ENCODE measurements around the gene S100A1.
"Not testable (repeated sequence)": the region's sequence is repeated elsewhere in the genome, so short reads cannot be mapped to it uniquely, and the experiment has no call there.

Gene S100A1

DNA sequence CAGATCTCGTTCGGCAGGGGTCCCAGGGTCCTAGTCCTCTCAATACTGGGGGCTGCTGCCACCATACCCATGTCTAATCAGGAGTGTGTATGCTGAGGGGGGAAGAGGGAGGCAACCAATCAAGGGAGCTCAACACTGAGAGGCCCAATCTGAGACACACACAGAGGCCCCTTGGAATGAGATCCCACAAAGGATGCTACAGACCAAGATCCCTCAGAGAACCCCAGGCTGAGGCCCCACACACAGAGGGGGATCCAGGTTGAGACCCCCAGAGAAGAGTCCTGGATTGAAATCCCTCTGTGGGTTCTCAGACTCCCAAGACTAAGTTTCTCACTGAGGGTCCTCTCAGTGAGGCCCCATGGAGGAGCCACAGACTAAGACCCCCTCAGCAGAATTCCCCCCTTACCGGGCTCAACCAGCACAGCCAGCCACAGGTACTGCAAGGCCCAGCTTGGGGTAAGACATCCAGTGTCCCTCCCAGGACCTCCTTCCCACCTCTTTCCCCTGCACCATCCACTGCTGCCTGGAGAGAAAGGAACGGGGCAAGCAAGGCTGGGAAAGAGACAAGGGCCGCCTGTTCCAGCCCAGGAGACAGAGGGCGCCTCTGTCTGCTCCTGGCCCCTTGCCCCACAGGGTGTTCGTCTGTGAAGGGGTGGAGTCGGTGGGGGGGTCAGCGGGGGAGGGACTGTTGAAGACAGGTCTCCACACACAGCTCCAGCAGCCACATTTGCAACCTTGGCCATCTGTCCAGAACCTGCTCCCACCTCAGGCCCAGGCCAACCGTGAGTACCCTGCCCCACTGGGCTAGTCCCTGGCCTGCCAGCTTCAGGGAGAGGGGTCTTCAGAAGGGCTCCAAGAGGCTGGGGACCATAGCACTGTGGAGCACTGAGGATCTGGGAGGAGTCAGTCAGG lies at the start of gene S100A1:
Gene S100A1, plus strand, starts transcription at position 720 of the 912 bp plus-strand sequence. CDS start 2,088 bp downstream, outside the sequence.
- in situ Hi-C loops (cut with MboI; ENCODE audit: low sequenced_read_pairs), result no loop called here

DNA sequence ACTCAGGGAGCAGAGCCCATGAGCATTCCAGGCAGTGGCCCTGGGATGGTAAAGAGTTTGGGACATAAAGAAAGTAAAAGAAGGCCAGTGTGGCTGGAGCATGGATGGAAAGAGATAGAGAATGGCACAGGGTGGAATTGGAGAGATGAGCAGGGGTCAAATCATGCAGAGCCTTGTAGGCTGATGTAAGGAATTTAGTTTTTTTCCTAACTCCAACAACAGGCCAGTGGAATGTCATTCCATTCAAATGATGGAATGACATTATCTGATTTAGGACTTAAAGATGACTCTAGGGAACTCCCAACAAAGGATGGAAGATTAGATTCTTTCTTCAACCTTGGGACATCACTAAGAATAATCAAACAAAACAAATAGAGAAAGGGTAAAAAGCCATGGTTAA lies 49.7 kb upstream of the S100A1 start:
- in situ Hi-C loops (cut with MboI; ENCODE audit: low sequenced_read_pairs), result no loop called here

- in situ Hi-C loops (cut with MboI; ENCODE audit: low sequenced_read_pairs), result no loop called here
Observed at GRCh38 chr1:153578936-153579335, 49.3 kb upstream of the S100A1 start.

GRCh38 chr1:153582836-153583235 lies 45.4 kb upstream of the S100A1 start:
- in situ Hi-C loops (cut with MboI; ENCODE audit: low sequenced_read_pairs), result not testable (repeated sequence)

DNA sequence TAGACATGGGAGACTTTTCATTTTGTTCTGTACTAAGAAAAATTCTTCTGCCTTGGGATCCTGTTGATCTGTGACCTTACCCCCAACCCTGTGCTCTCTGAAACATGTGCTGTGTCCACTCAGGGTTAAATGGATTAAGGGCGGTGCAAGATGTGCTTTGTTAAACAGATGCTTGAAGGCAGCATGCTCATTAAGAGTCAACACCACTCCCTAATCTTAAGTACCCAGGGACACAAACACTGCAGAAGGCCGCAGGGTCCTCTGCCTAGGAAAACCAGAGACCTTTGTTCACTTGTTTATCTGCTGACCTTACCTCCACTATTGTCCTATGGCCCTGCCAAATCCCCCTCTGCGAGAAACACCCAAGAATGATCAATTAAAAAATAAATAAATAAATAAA lies 44.7 kb upstream of the S100A1 start:
- in situ Hi-C loops (cut with MboI; ENCODE audit: low sequenced_read_pairs), result not testable (repeated sequence)

DNA sequence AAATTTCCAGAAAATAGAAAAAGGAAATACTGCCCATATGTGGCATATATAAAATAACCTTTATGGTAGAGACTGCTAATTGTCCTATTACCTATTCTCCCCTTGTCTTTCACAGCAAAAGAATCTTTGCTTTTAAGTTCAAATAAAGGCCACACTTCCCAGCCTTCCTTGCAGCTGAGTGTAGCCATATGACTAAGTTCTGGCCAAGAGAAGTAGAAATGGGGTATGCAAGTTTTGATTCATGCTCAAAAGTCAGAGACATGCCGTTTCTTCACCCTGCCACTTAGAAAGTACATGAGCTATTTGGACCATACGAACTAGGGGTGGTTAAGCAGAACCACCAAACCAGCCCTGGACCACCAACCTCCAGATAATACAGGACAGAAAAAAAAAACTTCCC lies 44.3 kb upstream of the S100A1 start:
- in situ Hi-C loops (cut with MboI; ENCODE audit: low sequenced_read_pairs), result no loop called here

GRCh38 chr1:153585006-153585405 lies 43.2 kb upstream of the S100A1 start:
- in situ Hi-C loops (cut with MboI; ENCODE audit: low sequenced_read_pairs), result no loop called here

DNA sequence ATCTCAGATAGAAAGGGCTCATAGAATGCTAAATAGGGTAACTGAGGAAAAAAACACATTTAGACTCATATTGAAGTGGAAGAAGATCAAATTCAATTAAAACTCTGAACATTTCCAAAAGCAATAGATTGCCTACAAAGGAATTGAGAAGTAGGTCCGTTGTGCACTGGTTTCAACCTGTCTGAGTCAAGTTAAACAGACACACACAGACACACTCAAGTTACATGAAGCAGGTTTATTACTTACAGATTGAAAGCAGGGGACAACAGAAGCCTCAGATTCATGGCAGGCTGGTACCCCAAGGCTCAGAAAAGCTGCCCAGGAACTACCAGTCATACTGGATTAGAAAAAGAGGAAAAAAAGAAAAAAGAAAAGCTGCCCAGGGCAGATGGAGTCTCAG lies 41.9 kb upstream of the S100A1 start:
- in situ Hi-C loops (cut with MboI; ENCODE audit: low sequenced_read_pairs), result no loop called here

- in situ Hi-C loops (cut with MboI; ENCODE audit: low sequenced_read_pairs), result no loop called here
Observed at GRCh38 chr1:153587314-153587713, 40.9 kb upstream of the S100A1 start.

DNA sequence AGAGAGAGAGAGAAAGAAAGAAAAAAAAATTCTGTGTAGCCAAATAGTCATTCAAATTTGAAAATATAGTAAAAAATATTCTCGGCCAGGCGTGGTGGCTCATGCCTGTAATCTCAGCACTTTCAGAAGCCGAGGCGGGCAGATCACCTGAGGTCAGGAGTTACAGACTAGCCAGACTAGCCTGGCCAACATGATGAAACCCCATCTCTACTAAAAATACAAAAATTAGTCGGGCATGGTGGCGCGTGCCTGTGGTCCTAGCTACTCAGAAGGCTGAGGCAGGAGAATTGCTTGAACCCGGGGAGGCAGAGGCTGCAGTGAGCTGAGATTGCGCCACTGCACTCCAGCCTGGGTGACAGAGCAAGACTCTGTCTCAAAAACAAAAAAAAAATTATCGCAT lies 40.2 kb upstream of the S100A1 start:
- in situ Hi-C loops (cut with MboI; ENCODE audit: low sequenced_read_pairs), result not testable (repeated sequence)

DNA sequence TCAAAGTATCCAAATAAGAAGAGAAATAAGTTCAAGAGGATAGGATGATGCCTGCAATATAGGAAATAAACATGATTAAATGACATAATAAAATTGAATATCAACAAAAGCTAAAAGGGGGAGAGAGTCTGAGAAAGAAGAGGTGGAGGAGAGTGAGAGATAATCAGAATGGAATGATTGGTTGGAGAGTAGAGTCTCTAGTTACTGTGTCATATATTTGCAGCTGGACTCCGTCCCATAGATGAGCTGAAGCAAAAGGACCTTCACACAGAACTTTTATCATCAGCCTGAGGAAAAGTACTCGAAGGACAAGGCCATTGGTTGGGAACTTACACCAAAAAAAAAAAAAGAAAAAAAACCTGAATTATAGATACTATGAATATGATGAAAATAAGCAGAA lies 39.8 kb upstream of the S100A1 start:
- in situ Hi-C loops (cut with MboI; ENCODE audit: low sequenced_read_pairs), result no loop called here

- in situ Hi-C loops (cut with MboI; ENCODE audit: low sequenced_read_pairs), result no loop called here
Observed at GRCh38 chr1:153592748-153593147, 35.5 kb upstream of the S100A1 start.

DNA sequence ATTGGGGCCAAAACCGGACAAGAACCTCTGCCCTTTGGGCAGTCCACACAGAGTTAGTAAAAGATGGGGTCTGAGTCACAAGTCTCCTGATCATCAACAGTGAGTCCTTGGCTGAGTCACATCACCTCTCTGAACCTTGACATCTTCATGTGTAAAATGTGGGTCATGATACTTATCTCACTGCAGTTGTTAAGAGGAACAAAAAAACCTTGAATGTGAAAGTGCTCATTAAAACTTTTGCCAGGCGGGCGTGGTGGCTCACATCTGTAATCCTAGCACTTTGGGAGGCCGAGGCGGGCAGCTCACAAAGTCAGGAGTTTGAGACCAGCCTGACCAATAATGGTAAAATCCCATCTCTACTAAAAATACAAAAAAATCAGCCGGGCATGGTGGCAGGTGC lies 31.0 kb upstream of the S100A1 start:
- in situ Hi-C loops (cut with MboI; ENCODE audit: low sequenced_read_pairs), result no loop called here

GRCh38 chr1:153598309-153599172 lies 29.7 kb upstream of the S100A1 start:
- in situ Hi-C loops (cut with MboI; ENCODE audit: low sequenced_read_pairs), result no loop called here

DNA sequence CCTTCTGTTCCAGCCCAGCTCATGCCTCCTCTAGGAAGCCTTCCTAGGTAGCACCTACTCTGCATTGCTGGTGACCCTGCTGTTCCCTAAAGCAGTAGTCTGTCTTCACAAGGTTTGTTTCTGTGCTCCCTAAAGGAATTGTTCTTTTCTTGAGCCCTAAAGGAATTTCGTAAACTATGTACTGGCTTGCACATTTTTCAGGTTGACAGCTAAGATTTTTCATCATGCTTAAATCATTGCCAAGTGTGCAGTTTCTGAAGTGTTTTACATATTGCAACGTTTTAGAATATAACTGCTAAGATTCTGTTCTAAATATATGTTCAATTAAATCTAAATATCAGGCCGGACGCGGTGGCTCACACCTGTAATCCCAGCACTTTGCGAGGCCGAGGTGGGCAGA lies 28.4 kb upstream of the S100A1 start:
- in situ Hi-C loops (cut with MboI; ENCODE audit: low sequenced_read_pairs), result no loop called here

DNA sequence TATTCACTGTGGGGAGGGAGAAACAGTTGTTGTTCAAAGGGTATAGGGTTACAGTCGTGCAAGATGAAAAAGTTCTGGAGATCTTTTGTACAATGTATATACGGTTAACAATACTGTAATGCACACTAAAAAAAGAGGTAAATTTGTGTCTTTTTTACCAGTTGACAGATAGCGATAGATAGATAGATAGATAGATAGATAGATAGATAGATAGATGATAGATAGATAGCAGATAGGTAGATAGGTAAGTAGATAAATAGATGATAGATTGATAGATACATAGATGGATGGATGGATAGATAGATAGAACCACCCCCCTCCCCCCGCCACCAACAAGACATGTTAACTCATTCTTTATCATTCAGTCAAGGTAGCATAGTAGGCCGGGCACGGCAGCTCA lies 25.5 kb upstream of the S100A1 start:
- in situ Hi-C loops (cut with MboI; ENCODE audit: low sequenced_read_pairs), result no loop called here

DNA sequence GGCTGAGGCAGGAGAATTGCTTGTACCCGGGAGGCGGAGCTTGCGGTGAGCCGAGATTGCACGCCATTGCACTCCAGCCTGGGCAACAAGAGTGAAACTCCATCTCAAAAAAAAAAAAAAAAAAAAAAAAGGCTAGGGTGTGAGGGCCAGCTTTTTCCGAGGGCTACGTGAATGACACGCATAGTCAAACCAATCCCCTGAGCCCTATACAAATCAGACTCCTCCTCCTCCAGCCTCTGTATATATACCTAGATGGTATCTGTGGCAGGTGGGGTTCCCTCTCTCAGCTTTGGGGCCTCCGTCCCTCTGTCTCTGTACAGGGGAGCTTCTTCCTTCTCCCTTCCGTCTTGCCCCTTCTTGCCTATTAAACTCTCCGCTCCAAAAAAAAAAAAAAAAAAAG lies 22.0 kb upstream of the S100A1 start:
- in situ Hi-C loops (cut with MboI; ENCODE audit: low sequenced_read_pairs), result no loop called here

DNA sequence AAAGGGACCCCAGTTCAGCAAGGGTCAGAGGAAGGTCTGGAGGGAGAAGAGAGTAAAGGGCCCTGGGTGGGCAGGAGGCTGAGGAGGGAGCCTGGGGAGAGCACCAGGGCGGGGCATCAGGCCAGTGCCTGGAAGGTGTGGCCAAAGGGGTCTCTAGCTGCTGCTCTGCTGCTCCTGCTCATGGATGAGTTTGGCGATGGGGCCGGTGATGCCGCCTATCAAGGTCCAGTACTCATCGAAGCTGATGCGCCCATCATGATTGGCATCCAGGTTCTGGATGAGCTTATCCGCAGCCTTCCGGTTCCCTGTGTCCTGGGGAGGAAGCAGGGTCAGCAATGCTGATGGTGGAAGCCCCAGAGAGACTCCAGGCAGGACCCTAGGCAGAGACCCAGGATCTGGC lies 20.9 kb upstream of the S100A1 start:
- in situ Hi-C loops (cut with MboI; ENCODE audit: low sequenced_read_pairs), result no loop called here

GRCh38 chr1:153608089-153608682 lies 20.0 kb upstream of the S100A1 start:
- in situ Hi-C loops (cut with MboI; ENCODE audit: low sequenced_read_pairs), result no loop called here

- in situ Hi-C loops (cut with MboI; ENCODE audit: low sequenced_read_pairs), result no loop called here
Observed at GRCh38 chr1:153608742-153609584, 19.3 kb upstream of the S100A1 start.

GRCh38 chr1:153609585-153609907 lies 18.7 kb upstream of the S100A1 start:
- in situ Hi-C loops (cut with MboI; ENCODE audit: low sequenced_read_pairs), result no loop called here

All from HL-60/S4 treated with phorbol 12-myristate 13-acetate at 8.2 ng/mL for 4 days and 3 days (cell line).